Measurements from ENCODE around the gene MT3.
A peak's percentile ranks its signal among the peaks of the same experiment; 100 is the strongest.
"Not testable (repeated sequence)": the region's sequence is repeated elsewhere in the genome, so short reads cannot be mapped to it uniquely, and the experiment has no call there.

Gene MT3

DNA sequence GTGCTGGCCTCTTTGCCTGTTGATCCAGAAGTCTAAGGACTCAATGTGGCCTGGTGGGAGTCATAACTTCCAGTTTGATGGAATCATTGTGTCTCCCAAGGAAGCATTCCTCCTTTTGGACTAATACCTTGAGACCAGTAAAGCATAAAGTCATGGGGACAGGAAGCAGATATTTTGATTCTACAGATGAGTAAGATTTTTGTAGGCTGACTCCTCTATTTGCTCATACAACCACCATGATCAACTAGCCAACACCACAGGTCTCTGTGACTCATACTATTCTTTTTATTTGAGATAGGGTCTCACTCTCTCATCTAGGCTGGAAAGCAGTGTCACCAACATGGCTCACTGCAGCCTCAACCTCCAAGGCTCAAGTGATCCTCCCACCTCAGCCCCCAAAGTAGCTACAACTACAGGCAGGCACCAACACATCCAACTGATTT is 25.2 kb downstream of the MT3 start:
- peak; percentile 66 for DNase-seq (ENCODE audit: low read depth)
- no peak overlapping the region for H3K4me3 ChIP-seq (ENCODE audit: low read depth, low read length)
- in situ Hi-C loops (cut with HindIII; ENCODE audit: low sequenced_read_pairs), result no loop called here
- TF ChIP-seq, protein P1, sequence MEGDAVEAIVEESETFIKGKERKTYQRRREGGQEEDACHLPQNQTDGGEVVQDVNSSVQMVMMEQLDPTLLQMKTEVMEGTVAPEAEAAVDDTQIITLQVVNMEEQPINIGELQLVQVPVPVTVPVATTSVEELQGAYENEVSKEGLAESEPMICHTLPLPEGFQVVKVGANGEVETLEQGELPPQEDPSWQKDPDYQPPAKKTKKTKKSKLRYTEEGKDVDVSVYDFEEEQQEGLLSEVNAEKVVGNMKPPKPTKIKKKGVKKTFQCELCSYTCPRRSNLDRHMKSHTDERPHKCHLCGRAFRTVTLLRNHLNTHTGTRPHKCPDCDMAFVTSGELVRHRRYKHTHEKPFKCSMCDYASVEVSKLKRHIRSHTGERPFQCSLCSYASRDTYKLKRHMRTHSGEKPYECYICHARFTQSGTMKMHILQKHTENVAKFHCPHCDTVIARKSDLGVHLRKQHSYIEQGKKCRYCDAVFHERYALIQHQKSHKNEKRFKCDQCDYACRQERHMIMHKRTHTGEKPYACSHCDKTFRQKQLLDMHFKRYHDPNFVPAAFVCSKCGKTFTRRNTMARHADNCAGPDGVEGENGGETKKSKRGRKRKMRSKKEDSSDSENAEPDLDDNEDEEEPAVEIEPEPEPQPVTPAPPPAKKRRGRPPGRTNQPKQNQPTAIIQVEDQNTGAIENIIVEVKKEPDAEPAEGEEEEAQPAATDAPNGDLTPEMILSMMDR (IDR thresholded peaks at IDR 0.05; ENCODE audit: low read depth, low read length, missing control alignments), result no peak

DNA sequence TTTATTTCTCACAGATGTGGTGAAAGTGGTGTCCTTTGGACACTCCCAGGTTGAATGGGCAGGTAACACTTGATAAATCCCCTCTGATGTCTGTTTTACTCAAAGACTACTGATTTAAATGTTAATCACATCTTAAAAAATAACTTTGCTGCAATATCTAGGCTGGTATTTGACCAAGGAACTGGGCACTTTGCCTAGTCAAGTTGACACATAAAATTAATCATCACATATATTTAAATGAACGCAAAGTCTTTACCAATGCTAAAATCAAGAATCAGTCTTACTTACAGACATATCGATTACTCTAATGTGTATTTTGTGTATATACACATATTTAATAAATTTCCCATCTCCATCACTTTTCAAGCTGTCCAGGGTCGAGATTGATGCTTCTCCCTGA is 26.0 kb downstream of the MT3 start:
- in situ Hi-C loops (cut with HindIII; ENCODE audit: low sequenced_read_pairs), result no loop called here
- TF ChIP-seq, protein P1 (IDR thresholded peaks at IDR 0.05; ENCODE audit: low read depth, low read length, missing control alignments), result no peak
- no peak overlapping the region for H3K4me3 ChIP-seq (ENCODE audit: low read depth, low read length)
- no peak for DNase-seq (ENCODE audit: low read depth)

DNA sequence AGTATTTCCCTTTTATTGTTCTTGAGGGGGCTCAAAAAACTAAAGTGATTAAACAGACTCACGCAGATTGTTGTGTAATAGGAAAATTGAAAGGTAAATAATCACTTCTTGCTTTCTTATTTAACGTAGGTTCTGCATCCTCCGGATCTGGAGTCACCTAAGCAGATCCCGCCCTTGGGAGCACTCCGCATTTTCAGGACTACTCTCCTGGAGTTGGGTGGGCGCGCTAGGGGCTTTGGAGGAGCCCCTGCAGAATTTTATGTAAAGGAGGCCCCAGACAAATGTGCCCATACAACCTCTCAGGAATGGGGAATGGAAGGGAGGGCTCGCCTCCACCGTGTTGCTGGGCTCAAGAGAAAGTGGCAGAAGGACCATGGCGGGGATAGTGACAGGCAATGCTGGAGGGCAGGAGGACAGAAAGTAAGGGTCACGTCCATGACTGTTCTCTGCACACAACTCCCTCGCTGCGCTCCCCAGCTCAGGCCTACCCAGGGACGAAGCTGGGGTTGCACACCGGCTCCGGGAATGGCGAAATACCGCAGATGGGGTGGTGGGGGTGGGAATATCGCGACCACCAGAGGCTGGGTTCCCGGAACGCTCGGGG is 27.4 kb downstream of the MT3 start:
- peak overlapping the region; percentile 28 for H3K4me3 ChIP-seq (ENCODE audit: low read depth, low read length)
- no peak for DNase-seq (ENCODE audit: low read depth)
- TF ChIP-seq, protein P1 (IDR thresholded peaks at IDR 0.05; ENCODE audit: low read depth, low read length, missing control alignments), result no peak
- in situ Hi-C loops (cut with HindIII; ENCODE audit: low sequenced_read_pairs), result no loop called here

DNA sequence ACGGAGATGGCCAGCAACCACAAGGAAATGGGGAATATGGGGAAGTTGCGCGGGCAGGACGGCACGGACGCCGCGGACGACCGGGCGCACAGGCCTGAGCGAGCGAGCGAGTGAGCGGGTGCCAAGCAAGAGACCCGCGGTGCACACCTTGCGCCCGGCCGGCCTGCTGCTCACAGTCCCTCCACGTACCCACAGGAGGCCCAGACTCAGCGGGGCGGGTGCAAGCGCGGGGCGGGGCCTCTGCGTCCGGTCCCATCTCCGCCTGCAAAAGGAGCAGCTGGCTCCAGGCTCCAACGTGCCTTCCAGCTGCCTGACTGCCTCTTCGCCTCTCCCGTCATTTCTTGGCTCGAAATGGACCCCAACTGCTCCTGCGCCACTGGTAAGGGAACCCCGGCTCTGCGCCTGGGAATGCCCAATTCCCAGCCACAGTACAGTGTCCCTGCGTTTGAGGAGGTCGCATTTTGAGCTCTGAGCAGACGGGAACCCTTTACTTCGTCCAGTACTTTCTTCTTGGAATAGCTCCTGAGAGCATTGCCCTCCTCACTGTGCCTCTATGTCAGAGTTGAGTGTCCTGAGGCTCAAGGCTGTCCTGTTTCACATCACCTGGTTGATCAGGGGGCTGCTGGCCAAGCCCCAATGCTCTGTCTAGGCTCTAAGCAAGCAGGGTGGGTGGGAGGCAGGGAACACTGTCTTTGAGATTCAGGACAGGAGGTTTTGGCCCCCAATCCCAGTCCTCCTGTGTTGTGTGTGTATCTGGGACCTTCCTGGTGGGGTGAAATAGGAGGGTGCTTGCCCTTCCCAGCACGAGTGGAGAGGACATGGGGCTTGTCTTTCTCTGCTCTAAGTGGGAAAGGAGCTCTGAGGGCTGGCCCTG is 28.1 kb downstream of the MT3 start:
- in situ Hi-C loops (cut with HindIII; ENCODE audit: low sequenced_read_pairs), result no loop called here
- TF ChIP-seq, protein P1 (IDR thresholded peaks at IDR 0.05; ENCODE audit: low read depth, low read length, missing control alignments), result no peak
- peak overlapping the region; percentile 28 for H3K4me3 ChIP-seq (ENCODE audit: low read depth, low read length)
- DNase-seq (ENCODE audit: low read depth), result no peak

DNA sequence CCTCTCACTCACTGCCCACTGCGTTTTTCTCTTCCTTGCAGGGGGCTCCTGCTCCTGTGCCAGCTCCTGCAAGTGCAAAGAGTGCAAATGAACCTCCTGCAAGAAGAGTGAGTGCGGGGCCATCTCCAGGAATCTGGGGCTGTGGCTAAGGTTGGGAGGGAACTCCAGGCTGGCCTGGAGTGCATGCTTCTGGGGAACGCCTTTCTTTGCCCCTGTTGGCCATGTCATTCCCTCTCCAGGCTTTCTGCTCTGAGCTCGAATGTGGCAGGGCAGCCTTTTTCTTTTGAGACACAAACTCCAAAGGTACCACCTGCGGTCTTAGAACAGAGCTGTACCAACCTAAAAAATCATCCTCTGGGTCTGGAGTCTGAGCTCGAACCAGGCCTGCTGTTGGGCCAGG is 28.8 kb downstream of the MT3 start:
- H3K4me3 ChIP-seq (ENCODE audit: low read depth, low read length), result no peak overlapping the region
- TF ChIP-seq, protein P1 (IDR thresholded peaks at IDR 0.05; ENCODE audit: low read depth, low read length, missing control alignments), result no peak
- no peak for DNase-seq (ENCODE audit: low read depth)
- in situ Hi-C loops (cut with HindIII; ENCODE audit: low sequenced_read_pairs), result no loop called here

DNA sequence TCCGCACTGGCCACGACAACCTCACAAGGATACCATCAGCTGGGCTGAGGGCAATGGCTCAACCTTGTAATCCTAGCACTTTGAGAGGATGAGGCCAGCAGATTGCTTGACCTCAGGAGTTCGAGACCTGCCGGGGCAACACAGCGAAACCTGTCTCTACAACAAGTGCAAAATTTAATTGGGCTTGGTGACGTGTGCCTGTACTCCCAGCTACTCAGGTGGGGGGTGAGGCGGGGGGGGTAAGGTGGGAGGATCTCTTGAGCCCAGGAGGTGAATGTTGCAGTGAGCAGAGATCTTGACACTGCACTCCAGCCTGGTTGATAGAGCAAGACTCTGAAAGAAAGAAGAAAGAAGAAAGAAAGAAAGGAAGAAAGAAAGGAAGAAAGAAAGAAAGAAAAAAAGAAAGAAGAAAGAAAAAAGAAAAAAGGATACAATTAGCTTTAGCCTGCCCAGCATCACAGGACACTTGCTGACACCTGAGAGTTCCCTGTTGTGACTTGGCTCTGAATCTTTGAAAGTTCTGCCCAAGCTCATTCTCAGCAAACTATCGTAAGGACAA is 31.1 kb downstream of the MT3 start:
- DNase-seq (ENCODE audit: low read depth), result no peak
- TF ChIP-seq, protein P1 (IDR thresholded peaks at IDR 0.05; ENCODE audit: low read depth, low read length, missing control alignments), result no peak
- no peak overlapping the region for H3K4me3 ChIP-seq (ENCODE audit: low read depth, low read length)
- in situ Hi-C loops (cut with HindIII; ENCODE audit: low sequenced_read_pairs), result no loop called here

DNA sequence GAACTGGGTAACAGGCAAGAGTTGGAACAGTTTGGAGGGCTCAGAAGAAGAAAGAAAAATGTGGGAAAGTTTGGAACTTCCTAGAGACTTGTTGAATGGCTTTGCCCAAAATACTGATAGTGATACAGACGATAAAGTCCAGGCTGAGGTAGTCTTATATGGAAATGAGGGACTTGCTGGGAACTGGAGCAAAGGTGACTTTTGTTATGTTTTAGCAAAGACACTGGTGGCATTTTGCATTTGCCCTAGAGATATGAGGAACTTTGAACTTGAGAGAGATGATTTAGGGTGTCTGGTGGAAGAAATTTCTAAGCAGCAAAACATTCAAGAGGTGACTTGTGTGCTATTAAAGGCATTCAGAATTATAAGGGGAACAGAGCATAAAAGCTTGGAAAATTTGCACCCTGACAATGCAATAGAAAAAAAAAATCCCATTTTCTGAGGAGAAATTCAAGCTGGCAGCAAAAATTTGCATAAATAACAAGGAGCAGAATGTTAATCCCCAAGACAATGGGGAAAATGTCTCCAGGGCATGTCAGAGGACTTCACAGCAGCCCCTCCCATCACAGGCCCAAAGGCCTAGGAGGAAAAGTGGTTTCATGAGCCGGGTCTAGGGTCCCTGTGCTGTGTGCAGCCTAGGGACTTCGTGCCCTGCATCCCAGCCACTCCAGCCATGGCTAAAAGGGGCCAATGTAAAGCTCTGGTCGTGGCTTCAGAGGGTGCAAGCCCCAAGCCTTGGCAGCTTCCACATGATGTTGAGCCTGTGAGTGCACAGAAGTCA is 32.5 kb downstream of the MT3 start:
- H3K4me3 ChIP-seq (ENCODE audit: low read depth, low read length); in situ Hi-C loops (cut with HindIII; ENCODE audit: low sequenced_read_pairs); DNase-seq (ENCODE audit: low read depth): not testable (repeated sequence)

DNA sequence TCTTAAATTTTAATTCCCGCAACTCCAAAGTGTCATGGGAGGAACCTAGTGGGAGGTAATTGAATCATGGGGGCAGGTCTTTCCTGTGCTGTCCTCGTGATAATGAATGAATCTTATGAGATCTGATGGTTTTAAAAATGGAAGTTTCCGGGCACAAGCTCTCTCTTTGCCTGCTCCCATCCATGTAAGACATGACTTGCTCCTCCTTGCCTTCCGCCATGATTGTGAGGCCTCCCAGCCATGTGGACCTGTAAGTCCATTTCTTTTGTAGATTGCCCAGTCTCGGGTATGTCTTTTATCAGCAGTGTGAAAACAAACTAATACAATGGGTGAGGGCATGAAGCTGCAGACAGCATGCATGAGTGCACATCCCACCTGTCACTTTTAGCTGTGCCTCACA is 33.9 kb downstream of the MT3 start:
- in situ Hi-C loops (cut with HindIII; ENCODE audit: low sequenced_read_pairs); DNase-seq (ENCODE audit: low read depth); H3K4me3 ChIP-seq (ENCODE audit: low read depth, low read length): not testable (repeated sequence)

All from astrocyte of the cerebellum (primary cell).